GM12878 (cell line): ENCODE results near the gene MUC21. TPM values are rescaled to one million over a fixed set of nuclear protein-coding genes. Genes with fewer than 3 reads are reported as not detected.

Experiments
- ATAC-seq: fragments of 200-7000 bp; cut with Tn5 transposase; 3 replicates; pipeline ENCODE4 v1.9.1; 2020; ENCODE audit warnings: mild to moderate bottlenecking, moderate library complexity
- BruUV-seq: library from RNA; stranded (reverse); fragments of 400-500 nt; replicated peaks from 2 replicates; lab custom pipeline; 2021; lab: Mats Ljungman, UMichigan
- CTCF ChIA-PET: fragments of 300-600 bp; sonication (Branson Sonifier 250); formaldehyde crosslinking; extraction: SDS; loops from one replicate; lab custom pipeline; 2021; ENCODE audit warnings: inconsistent platforms; lab: Yijun Ruan, JAX
- POLR2A ChIA-PET: fragments of 350-600 bp; formaldehyde crosslinking; extraction: SDS; loops from one replicate; lab custom pipeline; 2021; ENCODE audit warnings: inconsistent platforms; lab: Charles Lee
- RAD21 ChIA-PET: fragments of 300-600 bp; sonication (Branson Sonifier 250); formaldehyde crosslinking; loops from one replicate; lab custom pipeline; 2023; ENCODE audit warnings: antibody characterized with exemption; ENCODE audit not compliant: unreplicated experiment; lab: Charles Lee
- SMC1A ChIA-PET: fragments of 300-600 bp; sonication (Branson Sonifier 250); formaldehyde crosslinking; loops from one replicate; lab custom pipeline; 2023; ENCODE audit not compliant: unreplicated experiment, uncharacterized antibody; lab: Charles Lee
- DNase-seq: peaks from one replicate; pipeline ENCODE4 v3.0.0-alpha.2; 2011; ENCODE audit warnings: low read depth, low spot score
- FAIRE-seq: peaks from 3 replicates; lab custom pipeline; 2011; peaks lifted over from hg19 to GRCh38; lab: Jason Lieb, UNC
- H2AFZ ChIP-seq: 2 replicates; pipeline ENCODE4 v1.6.0; 2011; ENCODE audit warnings: low read depth, low read length, control low read depth; ENCODE audit not compliant: control insufficient read depth
- H3K27ac ChIP-seq: 2 replicates; pipeline ENCODE4 v1.5.1; 2011; ENCODE audit warnings: control low read depth; ENCODE audit not compliant: control insufficient read depth, insufficient read depth
- H3K27me3 ChIP-seq, 2 experiments: replicated peaks in 1 of 2; 2 replicates each; pipeline versions ENCODE4 v1.6.0 to v1.6.1; 2011; ENCODE audit warnings: low read length in 1 of 2; ENCODE audit not compliant: control insufficient read depth in 2 of 2, insufficient read depth in 2 of 2
- H3K36me3 ChIP-seq, 2 experiments: 2 replicates each; pipeline ENCODE4 v1.5.1; 2011; ENCODE audit warnings: low read length in 1 of 2; ENCODE audit not compliant: control insufficient read depth in 2 of 2, insufficient read depth in 2 of 2
- H3K4me1 ChIP-seq: 2 replicates; pipeline ENCODE4 v1.6.1; 2011; ENCODE audit warnings: mild to moderate bottlenecking, low read length, moderate library complexity, mixed read lengths; ENCODE audit not compliant: control insufficient read depth, insufficient read depth
- H3K4me2 ChIP-seq: 2 replicates; pipeline ENCODE4 v1.6.0; 2011; ENCODE audit warnings: control low read depth; ENCODE audit not compliant: control insufficient read depth, insufficient read depth
- H3K4me3 ChIP-seq: fragments of 200-600 bp; sonication (generic); 2 replicates; pipeline ENCODE4 v1.5.1; 2016
- H3K79me2 ChIP-seq: 2 replicates; pipeline ENCODE4 v1.6.0; 2011; ENCODE audit warnings: low read length; ENCODE audit not compliant: control insufficient read depth, insufficient read depth
- H3K9ac ChIP-seq: 2 replicates; pipeline ENCODE4 v1.8.0; 2011; ENCODE audit warnings: low read length, control low read depth, mixed read lengths; ENCODE audit not compliant: control insufficient read depth, insufficient read depth
- H3K9me3 ChIP-seq: replicated peaks from 3 replicates; pipeline ENCODE4 v1.5.1; 2011; ENCODE audit warnings: mild to moderate bottlenecking, low read length; ENCODE audit not compliant: control insufficient read depth, insufficient read depth
- H4K20me1 ChIP-seq: 2 replicates; pipeline ENCODE4 v1.6.0; 2011; ENCODE audit not compliant: control insufficient read depth, insufficient read depth
- ATF7 ChIP-seq: fragments of 450-650 bp; IDR thresholded peaks from 2 replicates; pipeline ENCODE4 v1.6.1; 2016; ENCODE audit warnings: low read depth, mild to moderate bottlenecking
- CHD4 ChIP-seq: fragments of 200-600 bp; sonication (generic); IDR thresholded peaks from 2 replicates; pipeline ENCODE4 v1.6.1; 2016; ENCODE audit warnings: mild to moderate bottlenecking
- EP300 ChIP-seq, 2 experiments: fragments of 150-350 bp in 1 of 2; IDR thresholded peaks; 2 replicates each; pipeline ENCODE4 v1.6.1; 2011 to 2012; ENCODE audit warnings: low read depth in 2 of 2, low read length in 2 of 2, borderline replicate concordance in 1 of 2, improper control_type of control experiment in 1 of 2, inconsistent platforms in 1 of 2; ENCODE audit not compliant: control insufficient read depth in 1 of 2
- HDAC2 ChIP-seq: fragments of 200-600 bp; sonication (generic); IDR thresholded peaks from 2 replicates; pipeline ENCODE4 v1.6.1; 2017
- KLF5 ChIP-seq: fragments of 450-650 bp; IDR thresholded peaks from 2 replicates; pipeline ENCODE4 v1.6.1; 2014; ENCODE audit warnings: mild to moderate bottlenecking; ENCODE audit not compliant: partially characterized antibody
- MYB ChIP-seq: fragments of 150-350 bp; IDR thresholded peaks from 2 replicates; pipeline ENCODE4 v1.6.1; 2014; ENCODE audit warnings: mild to moderate bottlenecking, low read depth, low read length, borderline replicate concordance
- PAX5 ChIP-seq: IDR thresholded peaks from 2 replicates; pipeline ENCODE4 v1.6.1; 2011; ENCODE audit warnings: low read depth, low read length, borderline replicate concordance
- POLR2AphosphoS2 ChIP-seq: IDR thresholded peaks from 2 replicates; pipeline ENCODE4 v1.6.1; 2011; ENCODE audit warnings: low read depth, mild to moderate bottlenecking, low read length, improper control_type of control experiment, moderate library complexity
- POU2F2 ChIP-seq: IDR thresholded peaks from 3 replicates; pipeline ENCODE4 v1.6.1; 2011; ENCODE audit warnings: low read depth, mild to moderate bottlenecking, low read length, borderline replicate concordance
- SREBF1 ChIP-seq: IDR thresholded peaks from 2 replicates; pipeline ENCODE4 v1.6.1; 2012; ENCODE audit warnings: mild to moderate bottlenecking, low read length
- SUZ12 ChIP-seq: fragments of 200-600 bp; sonication (generic); IDR thresholded peaks from one replicate; pipeline ENCODE4 v1.6.1; 2018; ENCODE audit warnings: antibody characterized with exemption, mild to moderate bottlenecking; ENCODE audit not compliant: unreplicated experiment
- ZNF24 ChIP-seq: fragments of 450-650 bp; IDR thresholded peaks from 2 replicates; pipeline ENCODE4 v1.6.1; 2017; ENCODE audit warnings: antibody characterized with exemption, mild to moderate bottlenecking
- WGBS: methylation state at CpG from one replicate; pipeline ENCODE4 v1.1.6; 2016; ENCODE audit warnings: low lambda C conversion rate; ENCODE audit not compliant: insufficient replicate concordance, insufficient coverage; ENCODE audit errors: missing lambda C conversion rate; 5-methylcytosine and 5-hydroxymethylcytosine counted together
- in situ Hi-C: fragments of 300-500 bp; cut with MboI; formaldehyde crosslinking; loops from 9 replicates; pipeline ENCODE4 v1.14.3; 2018; ENCODE audit warnings: mixed read lengths
- intact Hi-C: fragments of 100-400 bp; cut with micrococcal nuclease; formaldehyde crosslinking; loops from one replicate; pipeline ENCODE4 v1.14.2; 2022; ENCODE audit not compliant: unreplicated experiment
- polyA plus RNA-seq, 11 experiments: library from polyadenylated mRNA; depleted of rRNA in 4 of 11; unstranded in 6 of 11; stranded (reverse) in 5 of 11; fragments of >200 nt; fragmentation: Nextera tagmentation in 4 of 11; fragmentation: Illumina TruSeq in 1 of 11; extraction: Ambion mirVana in 4 of 11; extraction: Trizol in 1 of 11; gene quantifications; 1 replicate in 1 of 11; 2 replicates in 10 of 11; pipeline versions ENCODE4 v1.2.1 to v1.2.3, GENCODE V29; 2011 to 2016; ENCODE audit warnings: inconsistent platforms in 2 of 11, missing spikeins in 2 of 11, low read depth in 1 of 11
- total RNA-seq, 4 experiments: library from RNA; depleted of rRNA in 3 of 4; stranded (reverse); fragments of >200 nt in 3 of 4; fragmentation: Illumina TruSeq in 1 of 4; extraction: Trizol in 1 of 4; gene quantifications; 2 replicates each; pipeline versions ENCODE4 v1.2.1 to v1.2.3, GENCODE V29; 2013 to 2021
- TF ChIP-seq, protein P1 (sequence below): fragments of 450-650 bp; IDR thresholded peaks from 2 replicates; pipeline ENCODE4 v1.6.1; 2017; ENCODE audit warnings: mild to moderate bottlenecking, low read depth, inconsistent platforms; ENCODE audit not compliant: poor library complexity, severe bottlenecking
- TF ChIP-seq, protein P2 (sequence below): fragments of 450-650 bp; IDR thresholded peaks from 2 replicates; pipeline ENCODE4 v1.6.1; 2017; ENCODE audit warnings: borderline replicate concordance
- TF ChIP-seq, protein P3 (sequence below): fragments of 450-650 bp; IDR thresholded peaks from 2 replicates; pipeline ENCODE4 v1.6.1; 2016; ENCODE audit warnings: mild to moderate bottlenecking, moderate library complexity, borderline replicate concordance
- TF ChIP-seq, protein P4 (sequence below): fragments of 150-350 bp; IDR thresholded peaks from 2 replicates; pipeline ENCODE4 v1.6.1; 2014; ENCODE audit warnings: mild to moderate bottlenecking, low read depth, low read length

Gene MUC21
- total and polyA plus RNA-seq, 10 of the 15 experiments (the other 5 are each of a cell fraction or from before 2014, with no cell fraction given): 0.02 TPM; not detected in 9

DNA sequence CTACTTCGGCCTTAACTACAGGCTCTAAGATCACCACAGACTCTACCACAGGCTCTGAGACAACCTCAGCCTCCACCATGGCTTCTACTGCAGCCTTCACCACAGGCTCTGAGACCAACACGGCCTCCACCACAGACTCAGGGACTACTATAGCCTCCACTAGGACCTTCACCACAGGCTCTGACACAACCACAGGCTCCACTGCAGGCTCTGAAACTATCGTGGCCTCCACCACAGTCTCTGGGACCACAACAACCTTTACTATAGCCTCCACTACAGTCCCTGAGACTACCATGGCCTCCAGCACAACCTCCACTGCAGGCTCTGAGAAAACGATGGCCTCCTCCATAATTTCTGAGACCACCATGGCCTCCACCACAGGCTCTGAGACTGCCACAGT, 42.1 kb downstream of the MUC21 start (continued):
- TF ChIP-seq, protein P1, sequence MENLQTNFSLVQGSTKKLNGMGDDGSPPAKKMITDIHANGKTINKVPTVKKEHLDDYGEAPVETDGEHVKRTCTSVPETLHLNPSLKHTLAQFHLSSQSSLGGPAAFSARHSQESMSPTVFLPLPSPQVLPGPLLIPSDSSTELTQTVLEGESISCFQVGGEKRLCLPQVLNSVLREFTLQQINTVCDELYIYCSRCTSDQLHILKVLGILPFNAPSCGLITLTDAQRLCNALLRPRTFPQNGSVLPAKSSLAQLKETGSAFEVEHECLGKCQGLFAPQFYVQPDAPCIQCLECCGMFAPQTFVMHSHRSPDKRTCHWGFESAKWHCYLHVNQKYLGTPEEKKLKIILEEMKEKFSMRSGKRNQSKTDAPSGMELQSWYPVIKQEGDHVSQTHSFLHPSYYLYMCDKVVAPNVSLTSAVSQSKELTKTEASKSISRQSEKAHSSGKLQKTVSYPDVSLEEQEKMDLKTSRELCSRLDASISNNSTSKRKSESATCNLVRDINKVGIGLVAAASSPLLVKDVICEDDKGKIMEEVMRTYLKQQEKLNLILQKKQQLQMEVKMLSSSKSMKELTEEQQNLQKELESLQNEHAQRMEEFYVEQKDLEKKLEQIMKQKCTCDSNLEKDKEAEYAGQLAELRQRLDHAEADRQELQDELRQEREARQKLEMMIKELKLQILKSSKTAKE: no peak
- TF ChIP-seq EP300 (IDR thresholded peaks at IDR 0.05; ENCODE audit: borderline replicate concordance in 1 of 2, control insufficient read depth in 1 of 2, low read depth in 2 of 2, low read length in 2 of 2) (no peak), SUZ12 (no peak), CHD4 (no peak), POLR2AphosphoS2 (no peak), KLF5 (no peak), MYB (no peak)
- TF ChIP-seq, protein P2, sequence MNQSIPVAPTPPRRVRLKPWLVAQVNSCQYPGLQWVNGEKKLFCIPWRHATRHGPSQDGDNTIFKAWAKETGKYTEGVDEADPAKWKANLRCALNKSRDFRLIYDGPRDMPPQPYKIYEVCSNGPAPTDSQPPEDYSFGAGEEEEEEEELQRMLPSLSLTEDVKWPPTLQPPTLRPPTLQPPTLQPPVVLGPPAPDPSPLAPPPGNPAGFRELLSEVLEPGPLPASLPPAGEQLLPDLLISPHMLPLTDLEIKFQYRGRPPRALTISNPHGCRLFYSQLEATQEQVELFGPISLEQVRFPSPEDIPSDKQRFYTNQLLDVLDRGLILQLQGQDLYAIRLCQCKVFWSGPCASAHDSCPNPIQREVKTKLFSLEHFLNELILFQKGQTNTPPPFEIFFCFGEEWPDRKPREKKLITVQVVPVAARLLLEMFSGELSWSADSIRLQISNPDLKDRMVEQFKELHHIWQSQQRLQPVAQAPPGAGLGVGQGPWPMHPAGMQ: no peak

DNA sequence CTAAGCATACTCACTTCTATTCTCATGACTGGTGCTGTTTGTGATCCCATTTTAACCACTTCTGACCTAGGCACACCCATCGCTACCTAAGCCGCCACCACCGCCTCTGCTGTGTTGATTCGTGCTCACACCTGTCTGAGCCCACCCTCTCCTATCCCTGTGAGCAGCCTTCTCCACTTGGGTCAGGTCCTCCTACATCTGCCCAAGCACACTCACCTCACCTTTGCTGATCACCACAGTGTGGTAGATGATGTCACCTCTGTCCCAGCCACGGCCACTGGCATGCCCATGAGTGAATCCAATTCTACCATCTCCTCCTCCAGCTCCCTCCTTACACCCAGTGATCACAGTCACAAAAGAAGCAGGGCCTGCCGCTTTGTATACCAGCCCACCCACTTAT, 47.6 kb downstream of the MUC21 start:
- Histone ChIP-seq H4K20me1 (no peaks in the 10 kb centered on the region), H3K27me3 (no peaks in the 10 kb centered on the region; a peak in 2 of 4 replicates), H3K4me3 (no peak overlapping the region), H3K36me3 (no peaks in the 10 kb centered on the region), H3K9me3 (no peaks in the 10 kb centered on the region), H3K4me1 (no peaks in the 10 kb centered on the region), H3K79me2 (no peaks in the 10 kb centered on the region), H3K27ac (no peak overlapping the region), H3K4me2 (no peak overlapping the region), H3K9ac (no peak overlapping the region), H2AFZ (no peak overlapping the region)
- ChIA-PET POLR2A (no interaction called here), SMC1A (no interaction called here), CTCF (no interaction called here), RAD21 (no interaction called here)
- in situ Hi-C loops: no loop called here
- FAIRE-seq (no peak), ATAC-seq (no peak), DNase-seq (no peak)
- WGBS: 27% methylated on average over 6 of the region's 6 CpGs
- intact Hi-C loops: no loop called here
- no TSS peak for BruUV-seq
- TF ChIP-seq ZNF24 (no peak), PAX5 (no peak), ATF7 (no peak), POU2F2 (no peak), HDAC2 (no peak), SREBF1 (no peak)
- TF ChIP-seq, protein P3, sequence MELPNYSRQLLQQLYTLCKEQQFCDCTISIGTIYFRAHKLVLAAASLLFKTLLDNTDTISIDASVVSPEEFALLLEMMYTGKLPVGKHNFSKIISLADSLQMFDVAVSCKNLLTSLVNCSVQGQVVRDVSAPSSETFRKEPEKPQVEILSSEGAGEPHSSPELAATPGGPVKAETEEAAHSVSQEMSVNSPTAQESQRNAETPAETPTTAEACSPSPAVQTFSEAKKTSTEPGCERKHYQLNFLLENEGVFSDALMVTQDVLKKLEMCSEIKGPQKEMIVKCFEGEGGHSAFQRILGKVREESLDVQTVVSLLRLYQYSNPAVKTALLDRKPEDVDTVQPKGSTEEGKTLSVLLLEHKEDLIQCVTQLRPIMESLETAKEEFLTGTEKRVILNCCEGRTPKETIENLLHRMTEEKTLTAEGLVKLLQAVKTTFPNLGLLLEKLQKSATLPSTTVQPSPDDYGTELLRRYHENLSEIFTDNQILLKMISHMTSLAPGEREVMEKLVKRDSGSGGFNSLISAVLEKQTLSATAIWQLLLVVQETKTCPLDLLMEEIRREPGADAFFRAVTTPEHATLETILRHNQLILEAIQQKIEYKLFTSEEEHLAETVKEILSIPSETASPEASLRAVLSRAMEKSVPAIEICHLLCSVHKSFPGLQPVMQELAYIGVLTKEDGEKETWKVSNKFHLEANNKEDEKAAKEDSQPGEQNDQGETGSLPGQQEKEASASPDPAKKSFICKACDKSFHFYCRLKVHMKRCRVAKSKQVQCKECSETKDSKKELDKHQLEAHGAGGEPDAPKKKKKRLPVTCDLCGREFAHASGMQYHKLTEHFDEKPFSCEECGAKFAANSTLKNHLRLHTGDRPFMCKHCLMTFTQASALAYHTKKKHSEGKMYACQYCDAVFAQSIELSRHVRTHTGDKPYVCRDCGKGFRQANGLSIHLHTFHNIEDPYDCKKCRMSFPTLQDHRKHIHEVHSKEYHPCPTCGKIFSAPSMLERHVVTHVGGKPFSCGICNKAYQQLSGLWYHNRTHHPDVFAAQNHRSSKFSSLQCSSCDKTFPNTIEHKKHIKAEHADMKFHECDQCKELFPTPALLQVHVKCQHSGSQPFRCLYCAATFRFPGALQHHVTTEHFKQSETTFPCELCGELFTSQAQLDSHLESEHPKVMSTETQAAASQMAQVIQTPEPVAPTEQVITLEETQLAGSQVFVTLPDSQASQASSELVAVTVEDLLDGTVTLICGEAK: no peak
- TF ChIP-seq, protein P4, sequence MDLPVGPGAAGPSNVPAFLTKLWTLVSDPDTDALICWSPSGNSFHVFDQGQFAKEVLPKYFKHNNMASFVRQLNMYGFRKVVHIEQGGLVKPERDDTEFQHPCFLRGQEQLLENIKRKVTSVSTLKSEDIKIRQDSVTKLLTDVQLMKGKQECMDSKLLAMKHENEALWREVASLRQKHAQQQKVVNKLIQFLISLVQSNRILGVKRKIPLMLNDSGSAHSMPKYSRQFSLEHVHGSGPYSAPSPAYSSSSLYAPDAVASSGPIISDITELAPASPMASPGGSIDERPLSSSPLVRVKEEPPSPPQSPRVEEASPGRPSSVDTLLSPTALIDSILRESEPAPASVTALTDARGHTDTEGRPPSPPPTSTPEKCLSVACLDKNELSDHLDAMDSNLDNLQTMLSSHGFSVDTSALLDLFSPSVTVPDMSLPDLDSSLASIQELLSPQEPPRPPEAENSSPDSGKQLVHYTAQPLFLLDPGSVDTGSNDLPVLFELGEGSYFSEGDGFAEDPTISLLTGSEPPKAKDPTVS: no peak
